Activated CD8-positive, alpha-beta T cell treated with anti-CD3 and anti-CD28 coated beads, Interleukin-2, amount 10 ng/mL, durations not matched to agents 7 days and 5 days (primary cell): ENCODE data around the gene SENP8. TPM values are rescaled to one million over a fixed set of nuclear protein-coding genes. Genes with fewer than 3 reads are reported as not detected.
"Not testable (repeated sequence)": the region's sequence is repeated elsewhere in the genome, so short reads cannot be mapped to it uniquely, and the experiment has no call there.

Experiments used
- ATAC-seq: fragments of 150-1000 bp; cut with Tn5 transposase; one replicate; pipeline ENCODE4 v1.10.0; 2021; ENCODE audit warnings: moderate library complexity
- CTCF ChIA-PET: fragments of 350-600 bp; sonication (Branson Sonifier 250); formaldehyde crosslinking; loops from one replicate; lab custom pipeline; 2021; ENCODE audit warnings: antibody characterized with exemption; lab: Charles Lee
- POLR2A ChIA-PET: fragments of 350-600 bp; sonication (Branson Sonifier 250); formaldehyde crosslinking; loops from one replicate; lab custom pipeline; 2021; ENCODE audit warnings: antibody characterized with exemption; lab: Charles Lee
- DNase-seq: peaks from one replicate; pipeline ENCODE4 v3.0.0-alpha.2; 2020
- H3K27ac Mint-ChIP-seq: one replicate; pipeline ENCODE4 v1.8.0; 2021; ENCODE audit warnings: mild to moderate bottlenecking, mixed read lengths
- H3K27me3 Mint-ChIP-seq: one replicate; pipeline ENCODE4 v1.8.0; 2021; ENCODE audit warnings: low read depth, mixed read lengths
- H3K36me3 Mint-ChIP-seq: one replicate; pipeline ENCODE4 v1.8.0; 2021; ENCODE audit warnings: low read depth, mixed read lengths
- H3K4me1 Mint-ChIP-seq: one replicate; pipeline ENCODE4 v1.8.0; 2021; ENCODE audit warnings: low read depth, mixed read lengths
- H3K4me3 Mint-ChIP-seq: one replicate; pipeline ENCODE4 v1.8.0; 2021; ENCODE audit warnings: mild to moderate bottlenecking, mixed read lengths
- H3K9me3 Mint-ChIP-seq: one replicate; pipeline ENCODE4 v1.8.0; 2022; ENCODE audit warnings: mixed read lengths; ENCODE audit not compliant: insufficient read depth
- total RNA-seq, 2 experiments: library from RNA; stranded (reverse); gene quantifications; one replicate each; pipeline ENCODE4 v1.2.3, GENCODE V29; 2021

The SENP8 gene
- total RNA-seq, 2 experiments from 2014 or later: 1.3 to 1.6 TPM

DNA sequence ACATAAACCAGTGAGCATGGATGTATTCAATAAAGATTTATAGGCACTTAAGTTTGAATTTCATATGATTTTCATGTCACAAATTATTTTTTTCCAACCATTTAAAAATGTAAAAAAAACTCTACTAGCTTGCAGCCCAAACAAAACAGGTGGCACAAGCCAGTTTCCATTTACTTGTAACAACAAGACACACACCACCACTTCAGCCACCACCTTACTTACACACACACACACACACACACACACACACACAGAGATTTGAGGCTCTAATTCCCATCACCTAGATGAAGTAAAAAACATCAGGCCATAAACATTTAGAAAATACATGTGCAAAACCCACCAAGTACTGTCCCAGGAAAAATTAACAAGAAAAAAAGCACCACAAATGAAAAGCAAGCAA is 25.5 kb upstream of the SENP8 start:
- ATAC-seq: no peak
- H3K36me3 Mint-ChIP-seq: peaks cover 1% of the 10 kb centered on the region
- ChIA-PET POLR2A (no interaction called here), CTCF (no interaction called here)
- DNase-seq: no peak
- H3K9me3 Mint-ChIP-seq: no peaks in the 10 kb centered on the region
- H3K4me3 Mint-ChIP-seq: no peak overlapping the region
- no peak overlapping the region for H3K27ac Mint-ChIP-seq
- H3K27me3 Mint-ChIP-seq: no peaks in the 10 kb centered on the region
- no peaks in the 10 kb centered on the region for H3K4me1 Mint-ChIP-seq

DNA sequence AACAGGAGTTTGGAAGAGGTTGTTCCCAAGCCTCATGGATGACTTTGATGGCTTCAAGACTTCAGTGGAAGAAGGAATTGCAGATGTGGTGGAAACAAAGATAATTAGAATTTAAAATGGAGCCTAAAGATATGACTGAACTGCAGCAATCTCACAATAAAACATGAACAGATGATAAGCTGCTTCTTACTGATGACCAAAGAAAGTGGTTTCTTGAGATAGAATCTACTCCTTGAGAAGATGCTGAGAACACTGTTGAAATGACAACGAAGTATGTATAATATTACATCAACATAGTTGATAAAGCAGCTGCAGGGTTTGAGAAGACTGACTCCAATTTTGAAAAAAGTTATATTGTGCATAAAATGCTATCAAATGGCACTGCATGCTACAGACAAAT is 21.4 kb upstream of the SENP8 start:
- Mint-ChIP-seq H3K27me3 (no peaks in the 10 kb centered on the region), H3K4me3 (no peak overlapping the region), H3K27ac (no peak overlapping the region), H3K36me3 (no peaks in the 10 kb centered on the region), H3K4me1 (no peaks in the 10 kb centered on the region), H3K9me3 (no peaks in the 10 kb centered on the region)
- DNase-seq (no peak), ATAC-seq (no peak)
- ChIA-PET CTCF (no interaction called here), POLR2A (no interaction called here)

GRCh38 chr15:72098040-72098439 is 20.2 kb upstream of the SENP8 start:
- POLR2A ChIA-PET: no interaction called here
- no peak overlapping the region for H3K4me3 Mint-ChIP-seq
- H3K36me3 Mint-ChIP-seq: no peaks in the 10 kb centered on the region
- DNase-seq (no peak), ATAC-seq (no peak)
- no peak overlapping the region for H3K27ac Mint-ChIP-seq
- H3K4me1 Mint-ChIP-seq: no peaks in the 10 kb centered on the region
- H3K27me3 Mint-ChIP-seq: no peaks in the 10 kb centered on the region
- CTCF ChIA-PET: no interaction called here
- no peaks in the 10 kb centered on the region for H3K9me3 Mint-ChIP-seq

DNA sequence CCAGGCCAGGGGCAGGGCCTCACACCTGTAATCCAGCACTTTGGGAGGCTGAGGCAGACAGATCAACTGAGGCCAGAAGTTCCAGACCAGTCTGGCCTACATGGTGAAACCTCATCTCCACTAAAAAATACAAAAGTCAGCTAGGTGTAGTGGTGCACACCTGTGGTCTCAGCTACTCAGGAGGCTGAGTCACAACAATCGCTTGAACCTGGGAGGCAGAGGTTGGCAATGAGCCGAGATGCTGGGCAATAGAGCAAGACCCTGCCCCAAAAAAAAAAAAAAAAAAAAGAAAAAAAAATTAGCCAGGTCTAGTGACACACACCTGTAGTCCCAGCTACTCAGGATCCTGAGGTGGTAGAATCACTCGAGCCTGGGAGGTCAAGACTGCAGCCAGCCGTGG is 19.0 kb upstream of the SENP8 start:
- no peak overlapping the region for H3K27ac Mint-ChIP-seq
- DNase-seq (no peak), ATAC-seq (no peak)
- no peaks in the 10 kb centered on the region for H3K36me3 Mint-ChIP-seq
- ChIA-PET POLR2A (interaction anchor here (0.6 kb wide), 1 partner anchor 1139 kb away, joined by 3 read pairs; no protein-coding TSS in a partner anchor), CTCF (no interaction called here)
- no peaks in the 10 kb centered on the region for H3K9me3 Mint-ChIP-seq
- H3K27me3 Mint-ChIP-seq: no peaks in the 10 kb centered on the region
- no peaks in the 10 kb centered on the region for H3K4me1 Mint-ChIP-seq
- no peak overlapping the region for H3K4me3 Mint-ChIP-seq

DNA sequence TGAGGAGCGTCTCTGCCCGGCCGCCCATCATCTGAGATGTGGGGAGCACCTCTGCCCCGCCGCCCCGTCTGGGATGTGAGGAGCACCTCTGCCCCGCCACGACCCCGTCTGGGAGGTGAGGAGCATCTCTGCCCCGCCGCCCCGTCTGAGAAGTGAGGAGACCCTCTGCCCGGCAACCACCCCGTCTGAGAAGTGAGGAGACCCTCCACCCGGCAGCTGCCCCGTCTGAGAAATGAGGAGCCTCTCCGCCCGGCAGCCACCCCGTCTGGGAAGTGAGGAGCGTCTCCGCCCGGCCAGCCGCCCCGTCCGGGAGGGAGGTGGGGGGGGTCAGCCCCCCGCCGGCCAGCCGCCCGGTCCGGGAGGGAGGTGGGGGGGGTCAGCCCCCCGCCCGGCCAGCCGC is 17.7 kb upstream of the SENP8 start:
- DNase-seq, H3K27ac Mint-ChIP-seq, H3K27me3 Mint-ChIP-seq, H3K9me3 Mint-ChIP-seq, H3K4me1 Mint-ChIP-seq, ATAC-seq, CTCF ChIA-PET, H3K36me3 Mint-ChIP-seq, POLR2A ChIA-PET, H3K4me3 Mint-ChIP-seq: not testable (repeated sequence)

- no peak overlapping the region for H3K27ac Mint-ChIP-seq
- CTCF ChIA-PET: no interaction called here
- no peaks in the 10 kb centered on the region for H3K36me3 Mint-ChIP-seq
- DNase-seq: no peak
- no peaks in the 10 kb centered on the region for H3K27me3 Mint-ChIP-seq
- H3K4me3 Mint-ChIP-seq: no peak overlapping the region
- peaks cover 3% of the 10 kb centered on the region for H3K4me1 Mint-ChIP-seq
- POLR2A ChIA-PET: no interaction called here
- no peak for ATAC-seq
- no peaks in the 10 kb centered on the region for H3K9me3 Mint-ChIP-seq
Observed at GRCh38 chr15:72105111-72105510, 13.1 kb upstream of the SENP8 start.

DNA sequence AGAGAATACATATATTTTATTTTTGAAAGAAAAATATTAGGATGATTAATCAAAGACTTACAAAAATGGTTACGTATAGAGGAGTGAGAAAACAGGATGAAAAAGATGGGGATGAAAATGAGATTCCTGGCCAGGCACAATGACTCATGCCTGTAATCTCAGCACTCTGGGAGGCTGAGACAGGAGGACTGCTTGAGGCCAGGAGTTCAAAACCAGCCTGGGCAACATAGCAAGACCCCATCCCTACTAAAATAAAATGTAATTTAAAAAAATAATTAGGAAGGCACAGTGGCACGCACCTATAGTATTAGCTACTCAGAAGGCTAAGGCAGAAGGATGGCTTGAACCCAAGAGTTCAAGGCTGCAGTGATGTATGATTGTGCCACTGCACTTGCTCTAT is 12.1 kb upstream of the SENP8 start:
- CTCF ChIA-PET: no interaction called here

GRCh38 chr15:72110355-72110754 is 7.8 kb upstream of the SENP8 start:
- Mint-ChIP-seq H3K4me3 (no peak overlapping the region), H3K9me3 (no peaks in the 10 kb centered on the region), H3K27ac (no peak overlapping the region), H3K36me3 (no peaks in the 10 kb centered on the region), H3K27me3 (peaks cover 3% of the 10 kb centered on the region), H3K4me1 (peaks cover 6% of the 10 kb centered on the region)
- POLR2A ChIA-PET: no interaction called here
- ATAC-seq (no peak), DNase-seq (no peak)
- CTCF ChIA-PET: no interaction called here

More for the DNA sequence above, 12.1 kb upstream of the SENP8 start:
- Mint-ChIP-seq H3K27me3 (no peaks in the 10 kb centered on the region), H3K4me1 (peaks cover 3% of the 10 kb centered on the region), H3K27ac (no peak overlapping the region), H3K4me3 (no peak overlapping the region), H3K36me3 (no peaks in the 10 kb centered on the region), H3K9me3 (no peaks in the 10 kb centered on the region)
- DNase-seq (no peak), ATAC-seq (no peak)
- POLR2A ChIA-PET: no interaction called here

GRCh38 chr15:72112116-72112515 is 6.1 kb upstream of the SENP8 start:
- POLR2A ChIA-PET: interaction anchor here (0.6 kb wide), 1 partner anchor 1352 kb away, joined by 5 read pairs; no protein-coding TSS in a partner anchor

GRCh38 chr15:72112805-72113204 is 5.4 kb upstream of the SENP8 start:
- ChIA-PET POLR2A (no interaction called here), CTCF (no interaction called here)
- Mint-ChIP-seq H3K4me1 (peaks cover 20% of the 10 kb centered on the region), H3K9me3 (no peaks in the 10 kb centered on the region), H3K27ac (no peak overlapping the region), H3K4me3 (no peak overlapping the region), H3K36me3 (no peaks in the 10 kb centered on the region), H3K27me3 (peaks cover 4% of the 10 kb centered on the region)
- ATAC-seq (no peak), DNase-seq (no peak)

More at GRCh38 chr15:72112116-72112515, 6.1 kb upstream of the SENP8 start:
- Mint-ChIP-seq H3K27me3 (peaks cover 4% of the 10 kb centered on the region), H3K36me3 (no peaks in the 10 kb centered on the region), H3K4me1 (peaks cover 19% of the 10 kb centered on the region), H3K9me3 (no peaks in the 10 kb centered on the region), H3K27ac (no peak overlapping the region), H3K4me3 (no peak overlapping the region)
- no peak for ATAC-seq
- CTCF ChIA-PET: no interaction called here
- no peak for DNase-seq

DNA sequence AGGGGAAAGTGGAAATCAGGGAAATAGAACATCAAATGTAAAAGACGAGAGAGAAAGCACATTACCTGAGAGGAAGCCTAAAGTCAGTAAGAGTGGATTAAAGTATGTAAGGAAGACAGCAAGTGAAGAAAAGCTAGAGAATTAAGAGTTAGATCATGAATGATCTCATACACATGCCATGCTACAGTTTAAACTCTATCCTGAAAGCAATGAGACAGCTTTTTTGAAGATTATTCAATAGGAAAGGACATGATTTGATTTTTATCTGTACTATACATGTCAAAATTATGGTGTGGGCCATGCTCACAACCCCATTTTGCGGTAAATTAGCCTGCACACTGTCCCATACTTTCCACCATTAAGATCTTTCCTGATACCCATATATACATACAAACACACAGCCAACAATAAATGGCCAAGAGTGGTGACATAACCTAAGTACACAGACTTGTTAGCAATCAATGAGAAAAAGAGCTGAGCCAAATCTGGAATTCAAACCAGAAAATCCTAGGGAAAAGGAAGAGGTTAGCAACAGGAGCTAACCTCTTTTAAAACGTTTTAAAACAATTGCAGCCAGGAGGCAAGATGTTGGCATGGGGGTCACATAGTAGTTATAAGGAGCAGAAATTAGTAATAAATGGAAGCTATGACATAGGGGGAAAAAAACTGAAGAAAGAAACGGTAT is 4.7 kb upstream of the SENP8 start:
- H3K36me3 Mint-ChIP-seq: no peaks in the 10 kb centered on the region
- ChIA-PET CTCF (interaction anchor here (1.2 kb wide), 1 partner anchor 333 kb away, joined by 3 read pairs; no protein-coding TSS in a partner anchor), POLR2A (no interaction called here)
- peaks cover 17% of the 10 kb centered on the region for H3K4me1 Mint-ChIP-seq
- H3K27me3 Mint-ChIP-seq: peaks cover 4% of the 10 kb centered on the region
- ATAC-seq (no peak), DNase-seq (no peak)
- H3K4me3 Mint-ChIP-seq: no peak overlapping the region
- H3K27ac Mint-ChIP-seq: no peak overlapping the region
- no peaks in the 10 kb centered on the region for H3K9me3 Mint-ChIP-seq

- peaks cover 4% of the 10 kb centered on the region for H3K27me3 Mint-ChIP-seq
- H3K9me3 Mint-ChIP-seq: no peaks in the 10 kb centered on the region
- H3K27ac Mint-ChIP-seq: peak overlapping the region; percentile 88
- ChIA-PET CTCF (interaction anchor here (1.5 kb wide), 1 partner anchor 39 kb away, joined by 3 read pairs; no protein-coding TSS in a partner anchor), POLR2A (interaction anchor here (0.9 kb wide), 1 partner anchor 36 kb away, joined by 3 read pairs; no protein-coding TSS in a partner anchor)
- ATAC-seq (peak; percentile 0), DNase-seq (peak; percentile 49)
- H3K36me3 Mint-ChIP-seq: no peaks in the 10 kb centered on the region
- peak overlapping the region; percentile 95 for H3K4me3 Mint-ChIP-seq
- H3K4me1 Mint-ChIP-seq: peaks cover 28% of the 10 kb centered on the region
Observed at GRCh38 chr15:72116731-72117485, 1.3 kb upstream of the SENP8 start.
